Measurements from ENCODE around the gene GALNT14.

GRCh38 chr2:30985493-30986230 is 152.6 kb downstream of the GALNT14 start:
- no peak for TF ChIP-seq SAP30 (IDR thresholded peaks at IDR 0.05; ENCODE audit: borderline replicate concordance, insufficient read depth, low read depth, low read length, poor library complexity, severe bottlenecking)
- TF ChIP-seq MYNN (IDR thresholded peaks at IDR 0.05), result no peak
- TF ChIP-seq MYNN (CRISPR knock-in tag; IDR thresholded peaks at IDR 0.05), result no peak
- TF ChIP-seq MAFK (IDR thresholded peaks at IDR 0.05; ENCODE audit: low read length), result no peak
- TF ChIP-seq FOXJ3 (CRISPR knock-in tag; IDR thresholded peaks at IDR 0.05), result no peak
- TF ChIP-seq ZNF76 (CRISPR knock-in tag; IDR thresholded peaks at IDR 0.05; ENCODE audit: borderline replicate concordance), result no peak
- TF ChIP-seq ZNF146 (CRISPR knock-in tag; IDR thresholded peaks at IDR 0.05; ENCODE audit: unreplicated experiment), result no peak
